Smooth muscle cell (in vitro differentiated cells): ENCODE data around the gene MARCHF10. TPM values are rescaled to one million over a fixed set of nuclear protein-coding genes. Genes with fewer than 3 reads are reported as not detected.

Experiments
- DNase-seq: peaks from one replicate; lab custom pipeline; 2025; ENCODE audit not compliant: unreplicated experiment; lab: John Stamatoyannopoulos, UW
- H2AFZ ChIP-seq: fragments of 200-600 bp; sonication (generic); 2 replicates; pipeline ENCODE4 v1.6.0; 2016; ENCODE audit warnings: antibody characterized with exemption, low read depth, mild to moderate bottlenecking
- H3F3A ChIP-seq: fragments of 200-600 bp; sonication (generic); 2 replicates; pipeline ENCODE4 v1.6.0; 2017; ENCODE audit warnings: antibody characterized with exemption, low read depth
- H3K27ac ChIP-seq: fragments of 200-600 bp; sonication (generic); 2 replicates; pipeline ENCODE4 v1.5.1; 2016; ENCODE audit warnings: low read depth, mild to moderate bottlenecking
- H3K27me3 ChIP-seq: fragments of 200-600 bp; sonication (generic); 2 replicates; pipeline ENCODE4 v1.6.1; 2016; ENCODE audit warnings: low read depth, mild to moderate bottlenecking
- H3K36me3 ChIP-seq: fragments of 200-600 bp; sonication (generic); 2 replicates; pipeline ENCODE4 v1.5.1; 2016; ENCODE audit warnings: low read depth
- H3K4me1 ChIP-seq: fragments of 200-600 bp; sonication (generic); 2 replicates; pipeline ENCODE4 v1.5.1; 2016; ENCODE audit warnings: low read depth
- H3K4me2 ChIP-seq: fragments of 200-600 bp; sonication (generic); 2 replicates; pipeline ENCODE4 v1.6.0; 2016; ENCODE audit warnings: mild to moderate bottlenecking
- H3K4me3 ChIP-seq: fragments of 200-600 bp; sonication (generic); 2 replicates; pipeline ENCODE4 v1.5.1; 2016; ENCODE audit warnings: mild to moderate bottlenecking
- H3K79me2 ChIP-seq: fragments of 200-600 bp; sonication (generic); 2 replicates; pipeline ENCODE4 v1.6.0; 2016; ENCODE audit warnings: low read depth, mild to moderate bottlenecking
- H3K9ac ChIP-seq: fragments of 200-600 bp; sonication (generic); 2 replicates; pipeline ENCODE4 v1.6.0; 2016; ENCODE audit warnings: low read depth
- H3K9me3 ChIP-seq: fragments of 200-600 bp; sonication (generic); replicated peaks from 2 replicates; pipeline ENCODE4 v1.5.1; 2016; ENCODE audit warnings: low read depth
- H4K20me1 ChIP-seq: fragments of 200-600 bp; sonication (generic); 2 replicates; pipeline ENCODE4 v1.6.0; 2016; ENCODE audit warnings: low read depth
- WGBS: methylation state at CpG from one replicate; pipeline ENCODE4 v1.1.7; 2016; ENCODE audit warnings: low lambda C conversion rate; 5-methylcytosine and 5-hydroxymethylcytosine counted together
- polyA plus RNA-seq: library from polyadenylated mRNA; unstranded; fragments of >200 nt; fragmentation: Nextera tagmentation; extraction: Ambion mirVana; gene quantifications from 2 replicates; pipeline ENCODE4 v1.2.1, GENCODE V29; 2016
- total RNA-seq: library from RNA; depleted of rRNA; stranded (reverse); fragments of >200 nt; gene quantifications from 2 replicates; pipeline ENCODE4 v1.2.3, GENCODE V29; 2014
- TF ChIP-seq, protein P1 (sequence below): fragments of 200-600 bp; sonication (generic); IDR thresholded peaks from 2 replicates; pipeline ENCODE4 v1.5.1; 2017; ENCODE audit warnings: borderline replicate concordance, mild to moderate bottlenecking, antibody characterized with exemption; ENCODE audit not compliant: insufficient read depth, poor library complexity, severe bottlenecking

MARCHF10 gene
- total and polyA plus RNA-seq, 2 experiments from 2014 or later = not detected

DNA sequence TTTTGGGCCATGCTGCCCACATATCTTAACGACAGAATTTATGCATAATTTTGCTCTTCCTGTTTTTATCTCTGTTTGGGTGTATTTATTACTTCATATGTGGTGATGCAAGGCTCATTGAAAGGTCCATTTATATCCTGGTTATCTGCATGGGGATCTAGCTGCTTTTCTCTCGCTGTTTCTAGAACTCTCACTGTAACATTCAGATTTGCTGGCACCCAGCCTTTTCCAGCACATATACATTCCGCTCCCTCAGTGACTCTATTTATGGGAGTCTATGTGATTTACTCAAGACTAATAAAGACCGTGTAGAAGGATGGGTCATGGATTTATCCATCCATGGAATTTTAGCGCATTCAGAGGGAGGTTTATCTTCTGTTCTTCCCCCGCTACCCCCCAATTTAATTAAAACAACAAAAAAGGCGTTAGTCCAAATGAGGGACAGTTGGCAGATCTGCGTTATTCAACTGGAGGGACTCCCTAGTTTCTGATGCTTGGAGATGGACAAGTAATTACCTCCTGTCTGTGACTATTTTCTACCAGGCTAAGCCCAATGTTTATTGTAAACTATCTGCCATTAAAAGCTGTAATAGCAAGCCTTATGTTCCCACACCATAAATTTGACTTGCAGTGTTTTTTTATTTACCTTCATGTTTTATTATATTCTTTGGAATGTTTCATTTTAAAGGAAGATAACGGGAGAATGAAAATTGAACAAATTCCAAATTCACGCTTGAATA is 19.8 kb upstream of the MARCHF10 start:
- TF ChIP-seq, protein P1, sequence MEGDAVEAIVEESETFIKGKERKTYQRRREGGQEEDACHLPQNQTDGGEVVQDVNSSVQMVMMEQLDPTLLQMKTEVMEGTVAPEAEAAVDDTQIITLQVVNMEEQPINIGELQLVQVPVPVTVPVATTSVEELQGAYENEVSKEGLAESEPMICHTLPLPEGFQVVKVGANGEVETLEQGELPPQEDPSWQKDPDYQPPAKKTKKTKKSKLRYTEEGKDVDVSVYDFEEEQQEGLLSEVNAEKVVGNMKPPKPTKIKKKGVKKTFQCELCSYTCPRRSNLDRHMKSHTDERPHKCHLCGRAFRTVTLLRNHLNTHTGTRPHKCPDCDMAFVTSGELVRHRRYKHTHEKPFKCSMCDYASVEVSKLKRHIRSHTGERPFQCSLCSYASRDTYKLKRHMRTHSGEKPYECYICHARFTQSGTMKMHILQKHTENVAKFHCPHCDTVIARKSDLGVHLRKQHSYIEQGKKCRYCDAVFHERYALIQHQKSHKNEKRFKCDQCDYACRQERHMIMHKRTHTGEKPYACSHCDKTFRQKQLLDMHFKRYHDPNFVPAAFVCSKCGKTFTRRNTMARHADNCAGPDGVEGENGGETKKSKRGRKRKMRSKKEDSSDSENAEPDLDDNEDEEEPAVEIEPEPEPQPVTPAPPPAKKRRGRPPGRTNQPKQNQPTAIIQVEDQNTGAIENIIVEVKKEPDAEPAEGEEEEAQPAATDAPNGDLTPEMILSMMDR = no peak
- H3K4me2 ChIP-seq = peak overlapping the region; percentile 56
- no peak overlapping the region for H3K9ac ChIP-seq
- no peak overlapping the region for H3K4me3 ChIP-seq
- DNase-seq = no peak
- no peaks in the 10 kb centered on the region for H3K9me3 ChIP-seq
- peak overlapping the region; percentile 2 for H3K27ac ChIP-seq
- H2AFZ ChIP-seq = no peak overlapping the region
- H3F3A ChIP-seq = peaks cover 5% of the 10 kb centered on the region
- H3K36me3 ChIP-seq = no peaks in the 10 kb centered on the region
- 51% methylated on average over 10 of the region's 10 CpGs for WGBS
- H3K79me2 ChIP-seq = no peaks in the 10 kb centered on the region
- peaks cover 19% of the 10 kb centered on the region for H3K4me1 ChIP-seq
- no peaks in the 10 kb centered on the region for H4K20me1 ChIP-seq
- no peaks in the 10 kb centered on the region for H3K27me3 ChIP-seq

DNA sequence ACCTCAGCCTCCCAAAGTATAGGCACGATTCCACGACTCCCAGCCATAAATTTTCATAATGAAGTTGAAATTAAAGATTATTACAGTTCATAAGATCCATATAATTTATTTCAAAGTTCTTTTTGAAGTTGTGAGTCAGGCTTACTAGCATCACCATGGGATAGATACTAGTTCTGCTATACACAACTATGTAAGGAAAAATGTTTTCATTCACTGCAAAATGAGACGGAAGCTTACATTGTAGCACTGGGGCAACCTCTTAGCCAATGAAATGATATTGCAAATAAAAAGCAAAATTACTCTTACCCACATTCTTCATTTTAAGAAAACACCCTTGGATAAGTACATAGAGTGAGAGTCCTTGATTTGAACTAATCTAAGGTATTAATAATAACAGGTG is 18.8 kb upstream of the MARCHF10 start:
- Histone ChIP-seq H2AFZ (no peak overlapping the region), H3K27me3 (no peaks in the 10 kb centered on the region), H3K4me3 (no peak overlapping the region), H3K27ac (peak overlapping the region; percentile 2), H3F3A (peaks cover 5% of the 10 kb centered on the region), H3K9me3 (no peaks in the 10 kb centered on the region), H3K36me3 (no peaks in the 10 kb centered on the region), H4K20me1 (no peaks in the 10 kb centered on the region), H3K9ac (no peak overlapping the region), H3K4me2 (no peak overlapping the region), H3K79me2 (no peaks in the 10 kb centered on the region), H3K4me1 (peaks cover 19% of the 10 kb centered on the region)
- WGBS = 82% methylated on average over 3 of the region's 3 CpGs
- DNase-seq = no peak
- TF ChIP-seq, protein P1 = no peak

DNA sequence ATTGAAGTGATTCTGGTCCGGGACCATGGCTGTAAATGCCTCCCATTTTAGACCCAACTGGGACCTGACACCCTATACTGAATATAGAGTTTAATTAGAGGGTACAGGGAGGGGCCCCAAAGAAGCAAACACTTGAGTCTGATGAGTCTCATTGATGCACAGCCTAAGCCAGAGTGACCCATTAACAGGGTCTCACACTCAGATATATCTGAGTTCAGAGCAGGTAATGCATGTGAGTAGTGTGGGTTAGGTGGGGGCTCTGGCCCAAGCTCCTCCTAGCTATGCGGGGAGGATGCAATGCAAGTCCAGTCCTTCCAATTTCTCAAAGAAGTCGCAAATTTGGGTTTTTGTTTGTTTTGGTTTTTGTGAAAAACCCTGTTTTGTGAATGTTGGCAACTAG is 17.1 kb upstream of the MARCHF10 start:
- WGBS = 70% methylated on average over 3 of the region's 3 CpGs
- no peaks in the 10 kb centered on the region for H3K79me2 ChIP-seq
- H3K9ac ChIP-seq = peak overlapping the region; percentile 56
- no peaks in the 10 kb centered on the region for H3K36me3 ChIP-seq
- no peaks in the 10 kb centered on the region for H3K9me3 ChIP-seq
- H4K20me1 ChIP-seq = no peaks in the 10 kb centered on the region
- H3K4me3 ChIP-seq = no peak overlapping the region
- no peak for DNase-seq
- TF ChIP-seq, protein P1 = no peak
- no peak overlapping the region for H2AFZ ChIP-seq
- H3K4me1 ChIP-seq = peaks cover 22% of the 10 kb centered on the region
- H3K27ac ChIP-seq = peak overlapping the region; percentile 83
- H3K27me3 ChIP-seq = no peaks in the 10 kb centered on the region
- H3F3A ChIP-seq = peaks cover 12% of the 10 kb centered on the region
- peak overlapping the region; percentile 73 for H3K4me2 ChIP-seq
